ENCODE measurements around the gene FTH1. TPM values are rescaled to one million over a fixed set of nuclear protein-coding genes. Genes with fewer than 3 reads are reported as not detected.

FTH1 gene
- total and polyA plus RNA-seq, 2 of the 13 experiments (the other 11 are each of a cell fraction or from before 2014, with no cell fraction given) = 607 to 760 TPM

GRCh38 chr11:61949169-61950034 lies 18.0 kb downstream of the FTH1 start (continued):
- TF ChIP-seq DDIT3 (CRISPR knock-in tag; IDR thresholded peaks at IDR 0.05) (peak; percentile 92; the same call in 1 of the 2 replicates), ZNF563 (CRISPR knock-in tag; IDR thresholded peaks at IDR 0.05) (no peak), ZNF781 (CRISPR knock-in tag; IDR thresholded peaks at IDR 0.05; ENCODE audit: borderline replicate concordance, not compliant biosample characterization) (no peak), GATAD2A (CRISPR knock-in tag; IDR thresholded peaks at IDR 0.05) (peak; percentile 9; the same call in 1 of the 2 replicates), HMG20B (CRISPR knock-in tag; conservative IDR thresholded peaks at IDR 0.05) (no peak), ATF7 (IDR thresholded peaks at IDR 0.05) (peak; percentile 77), ATF7 (CRISPR knock-in tag; IDR thresholded peaks at IDR 0.05) (no peak), ZNF513 (CRISPR knock-in tag; conservative IDR thresholded peaks at IDR 0.05) (no peak), NAIF1 (CRISPR knock-in tag; IDR thresholded peaks at IDR 0.05; ENCODE audit: borderline replicate concordance) (no peak), ATF4 (CRISPR knock-in tag; IDR thresholded peaks at IDR 0.05) (peak in 1 of 2 experiments; percentile 99; a peak in 2 of 4 replicates), CEBPB (IDR thresholded peaks at IDR 0.05; ENCODE audit: borderline replicate concordance, low read depth, low read length) (peak; percentile 82), KLF16 (CRISPR knock-in tag; IDR thresholded peaks at IDR 0.05) (peak in 1 of 2 experiments; percentile 56; a peak in 1 of 4 replicates), RBM22 (optimal IDR thresholded peaks at IDR 0.05; ENCODE audit: low read length) (no peak), POLR2A (IDR thresholded peaks at IDR 0.05; ENCODE audit: insufficient read depth in 1 of 2, low read depth in 2 of 2, low read length in 2 of 2) (peak; percentile 6 to 19; a peak in 1 of 4 replicates), NFYC (CRISPR knock-in tag; IDR thresholded peaks at IDR 0.05) (peak; percentile 61), ZHX2 (IDR thresholded peaks at IDR 0.05; ENCODE audit: low read depth) (no peak), ZHX2 (CRISPR knock-in tag; IDR thresholded peaks at IDR 0.05; ENCODE audit: borderline replicate concordance) (no peak)

All from HepG2 (cell line).